Stimulated activated CD4-positive, alpha-beta T cell treated with anti-CD3 and anti-CD28 coated beads, TNF-alpha, amount 100 ng/mL, for 24 hours (primary cell): ENCODE data around the gene ERI2.
A peak's percentile ranks its signal among the peaks of the same experiment; 100 is the strongest.

Source experiments
- DNase-seq, 3 experiments: peaks; one replicate each; pipeline ENCODE4 v3.0.0-alpha.2; 2020; ENCODE audit warnings: low read depth in 3 of 3

ERI2 gene

GRCh38 chr16:20806168-20807050 is at the start of gene ERI2, which contains the start of gene REXO5:
TSS of gene ERI2 (minus strand) at chr16:20806472. CDS start at chr16:20806430, 42 bp downstream.
TSS of gene REXO5 (plus strand) at chr16:20806527. CDS start at chr16:20806954, 427 bp downstream.
- DNase-seq = peak; percentile 58 to 81 (median 63)

- no peak for DNase-seq
Measured at GRCh38 chr16:20854963-20855362, 48.7 kb upstream of the ERI2 start.

GRCh38 chr16:20853981-20854620 is 47.8 kb upstream of the ERI2 start:
- DNase-seq = no peak

- DNase-seq = no peak
Measured at GRCh38 chr16:20853143-20853542, 46.9 kb upstream of the ERI2 start.

- DNase-seq = no peak
Measured at GRCh38 chr16:20851601-20852000, 45.3 kb upstream of the ERI2 start.

GRCh38 chr16:20850981-20851380 is 44.7 kb upstream of the ERI2 start:
- DNase-seq = no peak

GRCh38 chr16:20849589-20850390 is 43.5 kb upstream of the ERI2 start:
- peak; percentile 45 to 62 (median 57) for DNase-seq

- DNase-seq = no peak
Measured at GRCh38 chr16:20847550-20847949, 41.3 kb upstream of the ERI2 start.

GRCh38 chr16:20846551-20846950 is 40.3 kb upstream of the ERI2 start:
- no peak for DNase-seq

GRCh38 chr16:20846030-20846429 is 39.8 kb upstream of the ERI2 start:
- DNase-seq = no peak

- DNase-seq = no peak
Measured at GRCh38 chr16:20844588-20844987, 38.3 kb upstream of the ERI2 start.

- no peak for DNase-seq
Measured at GRCh38 chr16:20844054-20844453, 37.8 kb upstream of the ERI2 start.

GRCh38 chr16:20839504-20839903 is 33.2 kb upstream of the ERI2 start:
- no peak for DNase-seq

GRCh38 chr16:20838240-20838639 is 32.0 kb upstream of the ERI2 start:
- no peak for DNase-seq

- no peak for DNase-seq
Measured at GRCh38 chr16:20833086-20833485, 26.8 kb upstream of the ERI2 start.

- no peak for DNase-seq
Measured at GRCh38 chr16:20830372-20830771, 24.1 kb upstream of the ERI2 start.

- no peak for DNase-seq
Measured at GRCh38 chr16:20829536-20829935, 23.3 kb upstream of the ERI2 start.

GRCh38 chr16:20826039-20826566 is 19.8 kb upstream of the ERI2 start:
- DNase-seq = no peak

GRCh38 chr16:20822521-20823325 is 16.5 kb upstream of the ERI2 start:
- no peak for DNase-seq

- DNase-seq = no peak
Measured at GRCh38 chr16:20821682-20822081, 15.4 kb upstream of the ERI2 start.
